Anterior cingulate cortex (tissue), 58 donors: ENCODE data around the gene C6orf118.

Experiments used
- DNase-seq, 58 donors: peaks; one replicate each; lab custom pipeline; 2025; lab: John Stamatoyannopoulos, UW

Gene C6orf118

GRCh38 chr6:165245287-165245686 lies 64.1 kb downstream of the C6orf118 start:
- peak in 28 of 58 donors; percentile 6 to 67 (median 18) for DNase-seq

GRCh38 chr6:165244524-165245247 lies 64.7 kb downstream of the C6orf118 start:
- DNase-seq: peak in 12 of 58 donors; percentile 6 to 59 (median 22)

GRCh38 chr6:165243801-165244200 lies 65.6 kb downstream of the C6orf118 start:
- DNase-seq: no peak

- DNase-seq: no peak
These were observed 73.1 kb downstream of the C6orf118 start for GRCh38 chr6:165236326-165236725.

- no peak for DNase-seq
These were observed 76.5 kb downstream of the C6orf118 start for GRCh38 chr6:165232731-165233488.

GRCh38 chr6:165231581-165232561 lies 77.5 kb downstream of the C6orf118 start:
- peak in 38 of 58 donors; percentile 8 to 74 (median 35) for DNase-seq

- no peak for DNase-seq
These were observed 78.2 kb downstream of the C6orf118 start for GRCh38 chr6:165231177-165231576.
